IMR-90 (cell line): ENCODE data around the gene MYL2. TPM values are rescaled to one million over a fixed set of nuclear protein-coding genes. Genes with fewer than 3 reads are reported as not detected.

ENCODE experiments used
- ATAC-seq: fragments of 200-7000 bp; cut with Tn5 transposase; 2 replicates; pipeline ENCODE4 v1.9.1; 2020; ENCODE audit warnings: low read depth, mild to moderate bottlenecking, moderate library complexity
- BruUV-seq: library from RNA; stranded (reverse); fragments of 400-500 nt; replicated peaks from 2 replicates; lab custom pipeline; 2021; lab: Mats Ljungman, UMichigan
- CTCF ChIA-PET: fragments of 300-600 bp; formaldehyde crosslinking; extraction: SDS; loops from one replicate; lab custom pipeline; 2021; ENCODE audit warnings: antibody characterized with exemption; lab: Yijun Ruan, JAX
- POLR2A ChIA-PET: fragments of 300-600 bp; sonication (Branson Sonifier 250); formaldehyde crosslinking; loops from one replicate; lab custom pipeline; 2022; ENCODE audit warnings: antibody characterized with exemption; ENCODE audit not compliant: unreplicated experiment; lab: Charles Lee
- DNase-seq: peaks from one replicate; pipeline ENCODE4 v3.0.0; 2013
- H2AFZ ChIP-seq: replicated peaks from 2 replicates; pipeline ENCODE3; 2013; ENCODE audit warnings: low read length, mild to moderate bottlenecking; ENCODE audit not compliant: poor library complexity
- H2AK5ac ChIP-seq: 2 replicates; pipeline ENCODE4 v1.6.1; 2013; ENCODE audit warnings: low read depth, low read length, inconsistent platforms
- H2AK9ac ChIP-seq: replicated peaks from 2 replicates; pipeline ENCODE3; 2013; ENCODE audit warnings: mild to moderate bottlenecking, low read depth, low read length, moderate library complexity; ENCODE audit not compliant: poor library complexity
- H2BK120ac ChIP-seq: 2 replicates; pipeline ENCODE4 v1.6.1; 2013; ENCODE audit warnings: low read depth, low read length, inconsistent platforms
- H2BK15ac ChIP-seq: 3 replicates; pipeline ENCODE4 v1.6.1; 2013; ENCODE audit warnings: low read depth, low read length, inconsistent platforms
- H2BK20ac ChIP-seq: 2 replicates; pipeline ENCODE4 v1.6.1; 2013; ENCODE audit warnings: low read depth, mild to moderate bottlenecking, inconsistent platforms, low read length, moderate library complexity
- H2BK5ac ChIP-seq: 2 replicates; pipeline ENCODE4 v1.6.1; 2013; ENCODE audit warnings: mild to moderate bottlenecking, low read depth, low read length, inconsistent platforms; ENCODE audit not compliant: poor library complexity, severe bottlenecking
- H3K14ac ChIP-seq: replicated peaks from 2 replicates; pipeline ENCODE4 v1.6.1; 2013; ENCODE audit warnings: low read depth, low read length, inconsistent platforms
- H3K18ac ChIP-seq: 2 replicates; pipeline ENCODE4 v1.6.1; 2013; ENCODE audit warnings: low read depth, low read length, control low read depth
- H3K23ac ChIP-seq: 2 replicates; pipeline ENCODE4 v1.6.1; 2013; ENCODE audit warnings: low read depth, low read length, inconsistent platforms
- H3K27ac ChIP-seq: 2 replicates; pipeline ENCODE4 v1.5.1; 2013; ENCODE audit warnings: mild to moderate bottlenecking, control low read depth, low read length; ENCODE audit not compliant: insufficient read depth
- H3K27me3 ChIP-seq: 2 replicates; pipeline ENCODE4 v1.6.1; 2013; ENCODE audit warnings: low read length; ENCODE audit not compliant: control insufficient read depth, insufficient read depth
- H3K36me3 ChIP-seq: 2 replicates; pipeline ENCODE4 v1.6.1; 2013; ENCODE audit warnings: low read length, mixed read lengths; ENCODE audit not compliant: control insufficient read depth, insufficient read depth
- H3K4ac ChIP-seq: 2 replicates; pipeline ENCODE4 v1.6.1; 2013; ENCODE audit warnings: low read depth, low read length, inconsistent platforms
- H3K4me1 ChIP-seq: 2 replicates; pipeline ENCODE4 v1.6.1; 2013; ENCODE audit warnings: low read length, mixed read lengths; ENCODE audit not compliant: control insufficient read depth, insufficient read depth
- H3K4me2 ChIP-seq: 2 replicates; pipeline ENCODE4 v1.6.1; 2013; ENCODE audit warnings: low read depth, mild to moderate bottlenecking, control low read depth, low read length, moderate library complexity
- H3K4me3 ChIP-seq: 2 replicates; pipeline ENCODE4 v1.5.1; 2013; ENCODE audit warnings: low read depth, mild to moderate bottlenecking, control low read depth, low read length, moderate library complexity; ENCODE audit not compliant: insufficient read depth
- H3K56ac ChIP-seq: 2 replicates; pipeline ENCODE4 v1.6.1; 2013; ENCODE audit warnings: low read length, inconsistent platforms; ENCODE audit not compliant: insufficient read depth; ENCODE audit errors: extremely low read depth
- H3K79me1 ChIP-seq, 2 experiments: 2 replicates each; pipeline ENCODE4 v1.6.1; 2013; ENCODE audit warnings: low read length in 2 of 2, inconsistent platforms in 1 of 2, low read depth in 1 of 2
- H3K9ac ChIP-seq: 2 replicates; pipeline ENCODE4 v1.6.1; 2013; ENCODE audit warnings: low read depth, low read length, control low read depth
- H3K9me1 ChIP-seq: 2 replicates; pipeline ENCODE4 v1.6.1; 2013; ENCODE audit warnings: low read length, inconsistent platforms; ENCODE audit not compliant: insufficient read depth
- H3K9me3 ChIP-seq: 2 replicates; pipeline ENCODE4 v1.6.1; 2013; ENCODE audit warnings: low read length; ENCODE audit not compliant: control insufficient read depth, insufficient read depth
- H4K20me1 ChIP-seq: 2 replicates; pipeline ENCODE4 v1.6.1; 2013; ENCODE audit warnings: low read length, inconsistent platforms; ENCODE audit not compliant: insufficient read depth
- H4K5ac ChIP-seq: 2 replicates; pipeline ENCODE4 v1.6.1; 2013; ENCODE audit warnings: mild to moderate bottlenecking, low read depth, low read length, control low read depth
- H4K8ac ChIP-seq, 2 experiments: 2 replicates each; pipeline ENCODE4 v1.6.1; 2013; ENCODE audit warnings: low read depth in 2 of 2, low read length in 2 of 2, control low read depth in 1 of 2, inconsistent platforms in 1 of 2
- H4K91ac ChIP-seq: 2 replicates; pipeline ENCODE4 v1.6.1; 2013; ENCODE audit warnings: low read depth, low read length, inconsistent platforms; ENCODE audit not compliant: insufficient read depth
- BHLHE40 ChIP-seq: fragments of 150-350 bp; IDR thresholded peaks from 2 replicates; pipeline ENCODE4 v1.6.1; 2016; ENCODE audit warnings: mild to moderate bottlenecking, low read depth, low read length
- CEBPB ChIP-seq: IDR thresholded peaks from 2 replicates; pipeline ENCODE4 v1.6.1; 2012; ENCODE audit warnings: low read depth, low read length, improper control_type of control experiment
- CHD1 ChIP-seq: IDR thresholded peaks from 2 replicates; pipeline ENCODE4 v1.6.1; 2012; ENCODE audit warnings: low read depth, low read length, improper control_type of control experiment
- FOS ChIP-seq: fragments of 150-350 bp; IDR thresholded peaks from 2 replicates; pipeline ENCODE4 v1.6.1; 2016; ENCODE audit warnings: low read depth, low read length
- MAFK ChIP-seq: IDR thresholded peaks from 2 replicates; pipeline ENCODE4 v1.6.1; 2012; ENCODE audit warnings: low read depth, low read length, improper control_type of control experiment
- MXI1 ChIP-seq: IDR thresholded peaks from 2 replicates; pipeline ENCODE4 v1.6.1; 2012; ENCODE audit warnings: low read depth, mild to moderate bottlenecking, low read length, moderate library complexity, borderline replicate concordance
- NFE2L2 ChIP-seq: fragments of 150-350 bp; IDR thresholded peaks from 2 replicates; pipeline ENCODE4 v1.6.1; 2016; ENCODE audit warnings: low read depth, mild to moderate bottlenecking, low read length
- POLR2A ChIP-seq: IDR thresholded peaks from 2 replicates; pipeline ENCODE4 v1.6.1; 2012; ENCODE audit warnings: mild to moderate bottlenecking, low read depth, low read length
- RAD21 ChIP-seq: IDR thresholded peaks from 2 replicates; pipeline ENCODE4 v1.6.1; 2012; ENCODE audit warnings: low read length, improper control_type of control experiment
- RCOR1 ChIP-seq: IDR thresholded peaks from 2 replicates; pipeline ENCODE4 v1.6.1; 2012; ENCODE audit warnings: mild to moderate bottlenecking, low read length, improper control_type of control experiment; ENCODE audit not compliant: insufficient replicate concordance
- RFX5 ChIP-seq: IDR thresholded peaks from 2 replicates; pipeline ENCODE4 v1.8.0; 2012; ENCODE audit warnings: low read depth, mild to moderate bottlenecking, low read length, moderate library complexity
- WGBS, 2 experiments: methylation state at CpG; one replicate each; pipeline versions ENCODE4 v1.1.5 to v1.1.7; 2013; ENCODE audit warnings: missing lambda C conversion rate in 2 of 2; ENCODE audit not compliant: insufficient read length in 1 of 2; ENCODE audit errors: extremely low coverage in 2 of 2; 5-methylcytosine and 5-hydroxymethylcytosine counted together
- dilution Hi-C: fragments of 300-500 bp; cut with HindIII; formaldehyde crosslinking; loops from one replicate; pipeline ENCODE4 v1.14.3; 2018; ENCODE audit warnings: low sequenced_read_pairs; ENCODE audit not compliant: unreplicated experiment
- in situ Hi-C: fragments of 300-500 bp; cut with MboI; formaldehyde crosslinking; loops from 3 replicates; pipeline ENCODE4 v1.14.3; 2019; ENCODE audit warnings: low sequenced_read_pairs, inconsistent platforms, mixed read lengths
- intact Hi-C: fragments of 100-400 bp; cut with micrococcal nuclease; formaldehyde crosslinking; loops from 2 replicates; pipeline ENCODE4 v1.10.0; 2022
- polyA plus RNA-seq, 3 experiments: library from polyadenylated mRNA; depleted of rRNA; stranded (reverse); fragments of >200 nt; gene quantifications; 2 replicates each; pipeline ENCODE4 v1.2.3, GENCODE V29; 2012; ENCODE audit warnings: low replicate concordance in 1 of 3
- total RNA-seq: library from RNA; depleted of rRNA; stranded (reverse); fragments of >200 nt; gene quantifications from 2 replicates; pipeline ENCODE4 v1.2.3, GENCODE V29; 2012
- TF ChIP-seq, protein P1 (sequence below): fragments of 150-350 bp; IDR thresholded peaks from 2 replicates; pipeline ENCODE4 v1.6.1; 2016; ENCODE audit warnings: low read depth, mild to moderate bottlenecking, low read length, moderate library complexity, borderline replicate concordance
- TF ChIP-seq, protein P2 (sequence below): conservative IDR thresholded peaks from 2 replicates; pipeline ENCODE4 v1.5.1; 2012; ENCODE audit warnings: mild to moderate bottlenecking, low read depth, low read length, improper control_type of control experiment

The MYL2 gene
- total and polyA plus RNA-seq, 2 of the 4 experiments (the other 2 are of a cell fraction), result not detected

GRCh38 chr12:110908377-110909152 lies 11.8 kb downstream of the MYL2 start:
- no peak overlapping the region for H2BK120ac ChIP-seq
- TF ChIP-seq NFE2L2, result no peak
- no peak for TF ChIP-seq RFX5
- TF ChIP-seq, protein P1, sequence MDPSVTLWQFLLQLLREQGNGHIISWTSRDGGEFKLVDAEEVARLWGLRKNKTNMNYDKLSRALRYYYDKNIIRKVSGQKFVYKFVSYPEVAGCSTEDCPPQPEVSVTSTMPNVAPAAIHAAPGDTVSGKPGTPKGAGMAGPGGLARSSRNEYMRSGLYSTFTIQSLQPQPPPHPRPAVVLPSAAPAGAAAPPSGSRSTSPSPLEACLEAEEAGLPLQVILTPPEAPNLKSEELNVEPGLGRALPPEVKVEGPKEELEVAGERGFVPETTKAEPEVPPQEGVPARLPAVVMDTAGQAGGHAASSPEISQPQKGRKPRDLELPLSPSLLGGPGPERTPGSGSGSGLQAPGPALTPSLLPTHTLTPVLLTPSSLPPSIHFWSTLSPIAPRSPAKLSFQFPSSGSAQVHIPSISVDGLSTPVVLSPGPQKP, result no peak
- TF ChIP-seq CHD1, result no peak
- no peak for TF ChIP-seq FOS
- no peak for TF ChIP-seq POLR2A
- no peak for TF ChIP-seq BHLHE40
- no peak for TF ChIP-seq MAFK
- TF ChIP-seq, protein P2, sequence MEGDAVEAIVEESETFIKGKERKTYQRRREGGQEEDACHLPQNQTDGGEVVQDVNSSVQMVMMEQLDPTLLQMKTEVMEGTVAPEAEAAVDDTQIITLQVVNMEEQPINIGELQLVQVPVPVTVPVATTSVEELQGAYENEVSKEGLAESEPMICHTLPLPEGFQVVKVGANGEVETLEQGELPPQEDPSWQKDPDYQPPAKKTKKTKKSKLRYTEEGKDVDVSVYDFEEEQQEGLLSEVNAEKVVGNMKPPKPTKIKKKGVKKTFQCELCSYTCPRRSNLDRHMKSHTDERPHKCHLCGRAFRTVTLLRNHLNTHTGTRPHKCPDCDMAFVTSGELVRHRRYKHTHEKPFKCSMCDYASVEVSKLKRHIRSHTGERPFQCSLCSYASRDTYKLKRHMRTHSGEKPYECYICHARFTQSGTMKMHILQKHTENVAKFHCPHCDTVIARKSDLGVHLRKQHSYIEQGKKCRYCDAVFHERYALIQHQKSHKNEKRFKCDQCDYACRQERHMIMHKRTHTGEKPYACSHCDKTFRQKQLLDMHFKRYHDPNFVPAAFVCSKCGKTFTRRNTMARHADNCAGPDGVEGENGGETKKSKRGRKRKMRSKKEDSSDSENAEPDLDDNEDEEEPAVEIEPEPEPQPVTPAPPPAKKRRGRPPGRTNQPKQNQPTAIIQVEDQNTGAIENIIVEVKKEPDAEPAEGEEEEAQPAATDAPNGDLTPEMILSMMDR, result no peak
- no peak for TF ChIP-seq RCOR1
- TF ChIP-seq RAD21, result no peak
- TF ChIP-seq CEBPB, result no peak
- TF ChIP-seq MXI1, result no peak
- H2AK9ac ChIP-seq, result no peak overlapping the region
- no peak overlapping the region for H2BK15ac ChIP-seq
- H2AFZ ChIP-seq, result no peak overlapping the region
- intact Hi-C loops, result no loop called here
- H3K36me3 ChIP-seq, result no peaks in the 10 kb centered on the region
- H3K9me3 ChIP-seq, result no peaks in the 10 kb centered on the region
- POLR2A ChIA-PET, result no interaction called here
- CTCF ChIA-PET, result no interaction called here
- no peak overlapping the region for H3K4me3 ChIP-seq
- H3K4me2 ChIP-seq, result no peak overlapping the region
- 37% methylated on average over 3 of the region's 14 CpGs; no CpG with 5 or more reads in 1 of the 2 experiments for WGBS, 2 experiments
- dilution Hi-C loops, result no loop called here
- no peak overlapping the region for H3K56ac ChIP-seq
- H4K8ac ChIP-seq, result no peak overlapping the region
- no peak overlapping the region for H4K91ac ChIP-seq
- no peak overlapping the region for H2AK5ac ChIP-seq
- H2BK20ac ChIP-seq, result no peak overlapping the region
- no peak overlapping the region for H2BK5ac ChIP-seq
- peaks cover 4% of the 10 kb centered on the region for H3K27me3 ChIP-seq
- H3K14ac ChIP-seq, result no peak overlapping the region
- no peak overlapping the region for H3K9ac ChIP-seq
- H3K23ac ChIP-seq, result no peak overlapping the region
- H3K4ac ChIP-seq, result no peak overlapping the region
- H3K18ac ChIP-seq, result no peak overlapping the region
- H4K5ac ChIP-seq, result no peak overlapping the region
- H3K9me1 ChIP-seq, result no peaks in the 10 kb centered on the region
- DNase-seq (no peak), ATAC-seq (no peak)
- no peaks in the 10 kb centered on the region for H3K79me1 ChIP-seq
- no peak overlapping the region for H3K27ac ChIP-seq
- H3K4me1 ChIP-seq, result no peaks in the 10 kb centered on the region
- in situ Hi-C loops, result no loop called here
- H4K20me1 ChIP-seq, result no peaks in the 10 kb centered on the region
- no TSS peak for BruUV-seq
